C4-2B (cell line): ENCODE results near the gene RPS3.

Experiments used
- H3K27ac ChIP-seq: fragments of 450-650 bp; 2 replicates; pipeline ENCODE4 v1.5.1; 2017
- CTCF ChIP-seq: fragments of 450-650 bp; conservative IDR thresholded peaks from 2 replicates; pipeline ENCODE4 v1.5.1; 2017; ENCODE audit warnings: mild to moderate bottlenecking
- ZFX ChIP-seq: fragments of 450-650 bp; IDR thresholded peaks from 2 replicates; pipeline ENCODE4 v1.6.1; 2017

Gene RPS3

DNA sequence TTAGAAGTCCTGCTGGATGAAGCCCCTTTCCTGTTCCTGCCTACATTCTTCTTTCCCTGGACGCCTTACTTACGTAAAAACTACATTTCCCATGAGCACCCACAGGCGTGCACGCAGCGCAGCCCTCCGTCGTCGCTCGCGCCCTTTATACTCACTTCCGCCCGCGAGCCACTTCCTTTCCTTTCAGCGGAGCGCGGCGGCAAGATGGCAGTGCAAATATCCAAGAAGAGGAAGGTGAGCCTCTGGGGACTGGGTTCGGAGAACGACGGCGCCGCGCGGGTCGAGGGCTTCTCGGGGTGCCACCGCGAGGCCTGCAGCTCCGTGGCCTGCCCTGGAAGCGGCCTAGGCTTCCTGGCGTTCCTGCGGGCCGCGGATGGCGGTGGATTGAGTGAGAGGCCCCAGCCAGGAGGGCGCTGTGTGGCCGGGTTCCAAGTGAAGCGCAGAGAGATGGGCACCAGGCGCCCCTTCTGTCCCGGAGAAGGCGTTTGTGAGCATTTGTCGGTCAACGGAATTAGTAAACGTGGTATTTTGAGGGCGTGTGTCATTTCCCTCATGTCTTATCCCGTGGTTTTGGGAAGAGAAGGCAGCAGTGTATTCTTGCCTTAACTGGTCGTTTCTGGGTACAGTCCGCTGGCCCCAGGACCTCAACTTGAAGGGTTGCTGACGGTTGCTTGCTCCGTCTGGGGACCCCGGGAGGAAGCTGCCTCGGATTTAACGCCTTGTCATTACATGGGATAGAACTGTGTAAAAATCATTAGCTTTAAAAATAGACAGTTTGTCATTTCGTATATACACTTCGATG, at the start of gene RPS3:
TSS of gene RPS3 (plus strand) at position 175 of the 802 bp plus-strand sequence. CDS start at position 205, 30 bp downstream.
- peak within 1 kb of the TSS; percentile 95 for H3K27ac ChIP-seq

DNA sequence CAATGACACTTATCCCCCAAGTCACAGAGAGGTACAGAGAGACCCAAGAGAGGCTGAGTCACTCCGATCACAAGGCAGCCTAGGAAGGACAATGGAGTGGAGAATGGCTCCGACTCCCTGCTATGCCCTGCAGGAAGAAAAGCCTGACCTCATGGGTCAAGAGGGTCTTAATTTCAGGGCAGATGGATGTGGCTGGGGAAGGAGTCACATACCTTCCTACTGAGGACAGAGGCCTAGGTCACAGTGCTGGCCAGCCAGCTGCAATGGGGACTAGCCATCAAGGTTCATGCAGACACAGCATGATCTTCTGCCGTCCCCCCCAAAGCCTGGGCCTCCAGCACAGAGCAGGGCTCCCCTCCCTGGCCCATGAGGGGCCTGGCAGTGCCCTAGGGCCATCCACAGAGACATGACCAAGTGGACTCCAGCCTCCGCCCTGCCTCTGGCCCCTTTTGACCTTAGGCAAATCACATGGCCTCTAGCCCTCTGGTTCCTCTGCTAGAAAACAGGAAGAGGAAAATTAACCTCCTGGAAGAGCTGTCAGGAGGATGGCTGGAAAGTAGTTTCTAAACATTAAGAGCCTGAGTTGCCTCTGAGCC, 49.7 kb upstream of the RPS3 start:
- peak overlapping the region; percentile 94; the same call in 1 of the 2 replicates for H3K27ac ChIP-seq
- TF ChIP-seq ZFX (no peak), CTCF (no peak)

More for the DNA sequence above, at the start of gene RPS3:
- peak; percentile 94 for TF ChIP-seq ZFX
- no peak; the same call in 1 of the 2 replicates for TF ChIP-seq CTCF

DNA sequence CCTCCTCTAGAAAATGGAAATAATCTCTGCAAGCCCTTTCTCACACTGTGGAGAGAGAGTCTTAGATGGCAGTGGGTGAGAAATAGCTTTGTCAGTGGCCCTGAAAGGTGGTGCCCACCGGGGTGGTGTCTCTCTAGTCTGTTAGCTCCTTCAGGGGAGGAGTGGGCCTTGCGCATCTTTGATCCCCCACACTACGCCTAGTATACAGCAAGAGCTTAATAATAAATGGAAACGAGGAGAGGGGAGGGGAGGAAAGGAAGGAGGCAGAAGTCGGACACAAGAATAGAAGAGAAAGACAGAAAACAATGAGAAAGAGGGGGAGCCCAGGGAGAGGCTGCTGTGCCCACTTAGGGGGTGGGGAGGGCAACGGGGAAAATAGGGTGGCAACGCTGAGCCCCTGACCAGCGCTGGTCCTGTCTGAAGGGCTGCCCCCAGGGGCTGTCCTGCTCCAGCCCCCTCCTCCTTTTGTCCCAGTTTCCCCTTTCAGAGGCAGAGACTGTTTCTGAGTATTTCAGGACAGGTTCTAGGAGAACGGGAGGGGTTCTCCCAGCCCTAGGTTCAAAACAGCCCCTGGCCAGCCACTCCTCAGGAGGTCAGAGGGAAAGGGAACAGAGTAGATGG, 49.1 kb upstream of the RPS3 start:
- TF ChIP-seq CTCF (no peak), ZFX (no peak)

DNA sequence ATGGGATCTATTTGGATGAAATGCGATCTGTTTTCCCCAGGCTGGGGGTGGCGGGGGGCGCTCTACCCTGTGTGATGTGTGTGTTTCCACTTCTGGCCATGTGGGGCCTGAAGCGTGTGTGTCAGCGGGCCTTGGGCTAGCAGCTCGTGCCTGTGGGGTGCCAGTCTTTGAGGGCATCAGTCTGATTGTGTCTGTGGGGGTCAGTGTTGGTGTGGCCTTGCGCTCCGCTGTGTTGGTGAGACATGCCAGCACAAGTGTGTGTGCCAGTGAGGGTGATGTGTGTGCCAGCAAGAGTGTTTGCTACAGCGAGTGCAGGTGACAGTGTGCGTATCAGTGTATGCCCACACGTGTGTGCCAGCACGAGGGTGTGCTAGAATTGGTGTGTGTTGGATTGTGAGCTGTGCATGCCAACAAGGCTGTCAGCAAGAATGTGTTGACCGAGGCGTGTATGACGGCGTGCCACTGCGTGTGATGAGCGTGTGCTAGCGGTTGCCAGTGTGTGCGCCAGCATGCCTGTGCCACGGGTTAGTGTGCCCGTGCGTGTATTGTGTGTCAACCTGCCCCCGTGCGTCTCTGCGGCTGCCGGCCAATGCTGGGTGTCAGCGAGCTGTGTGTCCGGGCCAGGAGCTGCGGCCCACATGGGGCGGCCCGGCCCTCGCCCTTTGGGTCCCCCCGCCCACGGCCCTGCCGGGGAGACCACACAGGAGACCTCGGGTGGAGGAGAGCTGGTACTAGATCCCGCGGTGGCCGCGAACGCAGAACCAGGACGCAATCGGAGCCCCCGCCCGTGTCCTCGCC, 48.4 kb upstream of the RPS3 start:
- peak overlapping the region; percentile 94 for H3K27ac ChIP-seq
- no peak for TF ChIP-seq CTCF
- TF ChIP-seq ZFX, result peak; percentile 62; the same call in 1 of the 2 replicates

More for the DNA sequence above, 49.1 kb upstream of the RPS3 start:
- peak overlapping the region; percentile 94 for H3K27ac ChIP-seq

DNA sequence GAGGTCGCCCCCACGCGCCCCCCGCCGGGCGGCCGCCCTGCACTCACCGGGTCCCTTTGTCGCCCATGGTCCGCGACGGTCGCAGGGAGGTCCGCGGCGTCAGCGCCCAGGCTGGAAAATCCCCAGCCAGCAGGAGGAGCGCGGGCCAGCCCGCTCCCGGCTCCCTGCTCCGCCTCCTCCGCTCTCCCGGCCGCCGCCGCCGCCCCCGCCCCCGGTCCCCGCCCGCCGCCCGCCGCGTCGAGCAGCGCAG, 47.9 kb upstream of the RPS3 start, which contains the start of gene ARRB1:
TSS of gene ARRB1 (minus strand) at position 121 of the 250 bp plus-strand sequence. CDS start at position 67, 54 bp downstream.
- H3K27ac ChIP-seq, result peak within 1 kb of the TSS; percentile 94
- TF ChIP-seq ZFX, result 0 out of 2 replicates have a peak, but pooled peaks have one; percentile 28
- no peak; the same call in 1 of the 2 replicates for TF ChIP-seq CTCF

DNA sequence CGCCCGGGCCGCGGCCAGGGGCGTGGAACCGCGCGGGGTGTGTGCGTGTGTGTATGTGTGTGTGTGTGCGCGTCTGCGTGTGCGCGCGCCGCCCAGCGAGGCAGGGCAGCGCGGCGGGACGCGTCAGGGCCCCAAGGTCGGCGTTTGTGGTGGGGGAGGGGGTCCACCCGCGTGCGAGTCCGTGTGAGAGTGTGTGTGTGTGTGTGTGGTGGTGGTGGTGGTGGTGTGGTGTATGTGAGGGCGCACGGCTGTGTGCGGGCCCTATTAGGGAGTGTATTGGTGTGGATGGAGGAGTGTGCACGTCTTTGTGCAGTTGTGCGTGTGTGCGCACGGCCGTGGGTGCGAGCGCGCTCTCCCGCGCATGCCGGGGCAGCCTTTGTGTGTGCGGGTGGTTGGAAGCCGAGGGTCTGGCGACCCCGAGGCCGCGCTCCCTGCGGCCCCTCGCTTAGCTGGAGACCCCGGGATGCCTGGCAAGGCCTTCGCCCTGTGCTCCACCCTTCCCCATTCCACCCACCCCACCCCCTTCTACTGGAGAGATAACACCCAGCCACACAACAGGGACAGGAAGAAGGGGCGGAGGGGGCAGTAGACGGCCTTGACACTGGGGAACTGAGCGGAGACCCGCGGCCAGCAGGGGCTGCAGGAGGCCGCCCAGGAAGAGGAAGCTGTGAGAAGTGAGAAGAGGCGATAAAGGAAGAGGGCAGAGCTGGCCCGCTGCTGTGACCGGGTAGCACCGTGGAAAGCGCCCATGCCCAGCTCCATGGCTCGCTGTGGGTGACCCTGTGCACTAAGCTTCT, 47.3 kb upstream of the RPS3 start:
- peak overlapping the region; percentile 94 for H3K27ac ChIP-seq
- TF ChIP-seq ZFX, result no peak
- TF ChIP-seq CTCF, result no peak
